ENCODE measurements around the gene TRAK2.

DNA sequence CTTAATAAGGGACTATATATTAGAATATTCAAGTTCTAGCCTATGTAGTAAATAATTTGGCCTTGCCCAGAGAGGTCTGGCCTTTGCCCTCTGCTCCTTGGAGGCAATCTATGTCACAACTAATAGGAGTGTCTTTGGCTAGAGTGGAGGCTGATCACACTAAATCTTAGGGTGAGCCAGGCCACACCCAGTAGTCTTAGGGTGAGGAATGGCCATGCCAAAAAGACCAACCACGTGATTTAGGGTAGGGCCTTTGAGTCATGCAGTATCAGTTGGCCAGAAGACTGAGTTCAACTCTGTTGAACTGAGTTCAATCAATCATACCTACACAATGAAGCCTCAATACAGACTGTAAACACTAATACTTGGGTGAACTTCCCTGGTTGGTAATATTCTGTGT is 68.1 kb downstream of the TRAK2 start:
- TF ChIP-seq, protein P1, sequence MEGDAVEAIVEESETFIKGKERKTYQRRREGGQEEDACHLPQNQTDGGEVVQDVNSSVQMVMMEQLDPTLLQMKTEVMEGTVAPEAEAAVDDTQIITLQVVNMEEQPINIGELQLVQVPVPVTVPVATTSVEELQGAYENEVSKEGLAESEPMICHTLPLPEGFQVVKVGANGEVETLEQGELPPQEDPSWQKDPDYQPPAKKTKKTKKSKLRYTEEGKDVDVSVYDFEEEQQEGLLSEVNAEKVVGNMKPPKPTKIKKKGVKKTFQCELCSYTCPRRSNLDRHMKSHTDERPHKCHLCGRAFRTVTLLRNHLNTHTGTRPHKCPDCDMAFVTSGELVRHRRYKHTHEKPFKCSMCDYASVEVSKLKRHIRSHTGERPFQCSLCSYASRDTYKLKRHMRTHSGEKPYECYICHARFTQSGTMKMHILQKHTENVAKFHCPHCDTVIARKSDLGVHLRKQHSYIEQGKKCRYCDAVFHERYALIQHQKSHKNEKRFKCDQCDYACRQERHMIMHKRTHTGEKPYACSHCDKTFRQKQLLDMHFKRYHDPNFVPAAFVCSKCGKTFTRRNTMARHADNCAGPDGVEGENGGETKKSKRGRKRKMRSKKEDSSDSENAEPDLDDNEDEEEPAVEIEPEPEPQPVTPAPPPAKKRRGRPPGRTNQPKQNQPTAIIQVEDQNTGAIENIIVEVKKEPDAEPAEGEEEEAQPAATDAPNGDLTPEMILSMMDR (IDR thresholded peaks at IDR 0.05) = no peak
- TF ChIP-seq EP300 (IDR thresholded peaks at IDR 0.05) (no peak), POLR2AphosphoS5 (IDR thresholded peaks at IDR 0.05) (no peak)
